Neural cell (in vitro differentiated cells): Measurements from ENCODE around the gene DPM3. TPM values are rescaled to one million over a fixed set of nuclear protein-coding genes. Genes with fewer than 3 reads are reported as not detected.

Experiments
- H2AFZ ChIP-seq: fragments of 200-600, 300-800 bp; sonication (generic), shearing (Covaris generic); 2 replicates; pipeline ENCODE4 v1.6.0; 2014; ENCODE audit warnings: low read depth, mild to moderate bottlenecking, antibody characterized with exemption, low read length, moderate library complexity
- H3F3A ChIP-seq: fragments of 200-600 bp; shearing (Covaris generic); 2 replicates; pipeline ENCODE4 v1.6.1; 2016; ENCODE audit warnings: mild to moderate bottlenecking, moderate library complexity, mixed read lengths, antibody characterized with exemption, low read length; ENCODE audit not compliant: insufficient read depth, poor library complexity, severe bottlenecking
- H3K27ac ChIP-seq: fragments of 200-600, 300-800 bp; sonication (generic), shearing (Covaris generic); 2 replicates; pipeline ENCODE4 v1.5.1; 2014; ENCODE audit warnings: mild to moderate bottlenecking, low read length, moderate library complexity
- H3K27me3 ChIP-seq: fragments of 300-800, 200-600 bp; sonication (generic), shearing (Covaris generic); 2 replicates; pipeline ENCODE4 v1.6.0; 2014; ENCODE audit warnings: mild to moderate bottlenecking, low read depth, low read length, moderate library complexity; ENCODE audit not compliant: insufficient read depth
- H3K36me3 ChIP-seq: fragments of 300-800, 200-600 bp; sonication (generic), shearing (Covaris generic); 2 replicates; pipeline ENCODE4 v1.5.1; 2014; ENCODE audit warnings: mild to moderate bottlenecking, antibody characterized with exemption, low read length, moderate library complexity; ENCODE audit not compliant: insufficient read depth
- H3K4me2 ChIP-seq: fragments of 300-800, 200-600 bp; sonication (generic), shearing (Covaris generic); 2 replicates; pipeline ENCODE4 v1.6.0; 2014; ENCODE audit warnings: mild to moderate bottlenecking, low read length
- H3K4me3 ChIP-seq: fragments of 300-800, 200-600 bp; sonication (generic), shearing (Covaris generic); 2 replicates; pipeline ENCODE4 v1.5.1; 2014; ENCODE audit warnings: mild to moderate bottlenecking, low read length, moderate library complexity
- H3K79me2 ChIP-seq: fragments of 200-600 bp; shearing (Covaris generic); replicated peaks from 2 replicates; pipeline ENCODE4 v1.6.0; 2014; ENCODE audit warnings: mild to moderate bottlenecking, low read length, moderate library complexity; ENCODE audit not compliant: insufficient read depth
- H3K9ac ChIP-seq: fragments of 300-800, 200-600 bp; sonication (generic), shearing (Covaris generic); 2 replicates; pipeline ENCODE4 v1.6.1; 2016; ENCODE audit warnings: mild to moderate bottlenecking, low read length, mixed read lengths
- H3K9me2 ChIP-seq: fragments of 200-600 bp; shearing (Covaris generic); 2 replicates; pipeline ENCODE4 v1.6.1; 2016; ENCODE audit warnings: mild to moderate bottlenecking, low read length, mixed read lengths; ENCODE audit not compliant: insufficient read depth
- H3K9me3 ChIP-seq: fragments of 200-600, 300-800 bp; sonication (generic), shearing (Covaris generic); 2 replicates; pipeline ENCODE4 v1.6.1; 2016; ENCODE audit warnings: mild to moderate bottlenecking, mixed run types, low read length, moderate library complexity, mixed read lengths
- H4K20me1 ChIP-seq: fragments of 200-600 bp; shearing (Covaris generic); 2 replicates; pipeline ENCODE4 v1.6.1; 2016; ENCODE audit warnings: mild to moderate bottlenecking, mixed run types; ENCODE audit not compliant: insufficient read depth
- EP300 ChIP-seq: fragments of 450-650 bp; conservative IDR thresholded peaks from 2 replicates; pipeline ENCODE4 v1.6.1; 2014; ENCODE audit warnings: antibody characterized with exemption, mild to moderate bottlenecking, moderate library complexity; ENCODE audit not compliant: poor library complexity, severe bottlenecking
- EZH2 ChIP-seq: fragments of 200-600, 300-800 bp; shearing (Covaris generic), sonication (generic); IDR thresholded peaks from 2 replicates; pipeline ENCODE4 v1.6.1; 2014; ENCODE audit warnings: antibody characterized with exemption, low read length, borderline replicate concordance, mild to moderate bottlenecking; ENCODE audit not compliant: insufficient read depth, poor library complexity, severe bottlenecking
- MXI1 ChIP-seq: fragments of 450-650 bp; conservative IDR thresholded peaks from 2 replicates; pipeline ENCODE4 v1.6.1; 2014; ENCODE audit warnings: antibody characterized with exemption, mild to moderate bottlenecking; ENCODE audit not compliant: poor library complexity, severe bottlenecking
- POLR2AphosphoS5 ChIP-seq: IDR thresholded peaks from 2 replicates; pipeline ENCODE4 v1.6.1; 2012
- RAD21 ChIP-seq: fragments of 450-650 bp; conservative IDR thresholded peaks from 2 replicates; pipeline ENCODE4 v1.6.1; 2014; ENCODE audit warnings: antibody characterized with exemption, mild to moderate bottlenecking, moderate library complexity
- SMC3 ChIP-seq: fragments of 450-650 bp; conservative IDR thresholded peaks from 2 replicates; pipeline ENCODE4 v1.6.1; 2014; ENCODE audit warnings: antibody characterized with exemption, mild to moderate bottlenecking, moderate library complexity; ENCODE audit not compliant: poor library complexity
- TAF1 ChIP-seq: IDR thresholded peaks from 2 replicates; pipeline ENCODE4 v1.6.1; 2012; ENCODE audit warnings: low read depth
- polyA plus RNA-seq: library from polyadenylated mRNA; depleted of rRNA; stranded (reverse); fragments of >200 nt; gene quantifications from 2 replicates; pipeline ENCODE4 v1.2.3, GENCODE V29; 2014
- TF ChIP-seq, protein P1 (sequence below): IDR thresholded peaks from 2 replicates; pipeline ENCODE4 v1.6.1; 2012; ENCODE audit warnings: borderline replicate concordance
- TF ChIP-seq, protein P2 (sequence below): fragments of 450-650 bp; IDR thresholded peaks from 2 replicates; pipeline ENCODE4 v1.5.1; 2014; ENCODE audit warnings: antibody characterized with exemption, mild to moderate bottlenecking, moderate library complexity; ENCODE audit not compliant: poor library complexity, severe bottlenecking

DPM3 gene
- polyA plus RNA-seq, 1 donor from 2014 or later: 150 TPM

DNA sequence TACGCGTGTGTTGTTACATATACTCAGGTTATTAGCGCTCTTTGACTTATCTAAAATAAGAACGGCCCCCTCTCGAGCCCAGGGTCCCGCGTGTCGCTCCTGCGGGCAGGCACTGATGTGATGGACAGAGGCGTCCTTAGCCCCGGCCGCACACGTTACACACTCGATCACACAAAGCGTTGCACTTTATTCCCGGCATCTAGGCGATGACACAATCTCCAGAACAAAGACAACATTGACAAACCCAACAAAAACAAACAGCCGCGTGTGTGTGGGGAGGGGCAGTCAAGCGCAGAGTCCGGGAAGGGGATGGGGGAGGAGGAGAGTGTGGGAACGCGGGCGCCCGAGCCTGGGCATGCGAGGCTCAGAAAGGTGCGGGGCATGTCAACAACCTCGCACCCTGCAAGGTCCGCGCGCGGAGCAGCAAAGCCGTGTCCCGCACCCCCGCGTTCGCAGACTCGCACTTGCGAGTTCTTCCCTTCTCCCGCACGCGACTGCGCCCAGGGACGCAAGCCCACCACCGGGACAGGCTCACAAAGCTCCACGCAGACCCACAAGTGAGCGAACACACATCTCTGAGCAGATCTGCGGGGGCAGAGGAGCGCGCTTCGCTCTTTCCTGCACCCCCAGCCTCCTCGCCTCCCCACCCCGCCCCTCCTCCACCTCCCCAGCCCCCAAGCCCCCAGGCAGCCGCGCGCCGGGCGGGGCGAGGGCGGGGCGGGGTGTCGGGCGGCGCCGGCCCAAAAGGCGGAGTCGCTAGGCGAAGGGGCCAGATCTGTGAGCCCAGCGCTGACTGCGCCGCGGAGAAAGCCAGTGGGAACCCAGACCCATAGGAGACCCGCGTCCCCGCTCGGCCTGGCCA is 13.0 kb downstream of the DPM3 start, which contains the start of gene EFNA1:
TSS of gene EFNA1 (plus strand) at position 772 of the 862 bp plus-strand sequence. CDS start 102 bp downstream, outside the sequence.
- H4K20me1 ChIP-seq: no peaks in the 10 kb centered on the region
- no peaks in the 10 kb centered on the region for H3K9me2 ChIP-seq
- peaks cover 2% of the 10 kb centered on the region for H3F3A ChIP-seq
- peak within 1 kb of the TSS; percentile 0 for H3K27ac ChIP-seq
- H3K4me2 ChIP-seq: peak within 1 kb of the TSS; percentile 84
- TF ChIP-seq SMC3 (no peak), MXI1 (peak; percentile 56), POLR2AphosphoS5 (peak; percentile 36), EZH2 (no peak)
- TF ChIP-seq, protein P1, sequence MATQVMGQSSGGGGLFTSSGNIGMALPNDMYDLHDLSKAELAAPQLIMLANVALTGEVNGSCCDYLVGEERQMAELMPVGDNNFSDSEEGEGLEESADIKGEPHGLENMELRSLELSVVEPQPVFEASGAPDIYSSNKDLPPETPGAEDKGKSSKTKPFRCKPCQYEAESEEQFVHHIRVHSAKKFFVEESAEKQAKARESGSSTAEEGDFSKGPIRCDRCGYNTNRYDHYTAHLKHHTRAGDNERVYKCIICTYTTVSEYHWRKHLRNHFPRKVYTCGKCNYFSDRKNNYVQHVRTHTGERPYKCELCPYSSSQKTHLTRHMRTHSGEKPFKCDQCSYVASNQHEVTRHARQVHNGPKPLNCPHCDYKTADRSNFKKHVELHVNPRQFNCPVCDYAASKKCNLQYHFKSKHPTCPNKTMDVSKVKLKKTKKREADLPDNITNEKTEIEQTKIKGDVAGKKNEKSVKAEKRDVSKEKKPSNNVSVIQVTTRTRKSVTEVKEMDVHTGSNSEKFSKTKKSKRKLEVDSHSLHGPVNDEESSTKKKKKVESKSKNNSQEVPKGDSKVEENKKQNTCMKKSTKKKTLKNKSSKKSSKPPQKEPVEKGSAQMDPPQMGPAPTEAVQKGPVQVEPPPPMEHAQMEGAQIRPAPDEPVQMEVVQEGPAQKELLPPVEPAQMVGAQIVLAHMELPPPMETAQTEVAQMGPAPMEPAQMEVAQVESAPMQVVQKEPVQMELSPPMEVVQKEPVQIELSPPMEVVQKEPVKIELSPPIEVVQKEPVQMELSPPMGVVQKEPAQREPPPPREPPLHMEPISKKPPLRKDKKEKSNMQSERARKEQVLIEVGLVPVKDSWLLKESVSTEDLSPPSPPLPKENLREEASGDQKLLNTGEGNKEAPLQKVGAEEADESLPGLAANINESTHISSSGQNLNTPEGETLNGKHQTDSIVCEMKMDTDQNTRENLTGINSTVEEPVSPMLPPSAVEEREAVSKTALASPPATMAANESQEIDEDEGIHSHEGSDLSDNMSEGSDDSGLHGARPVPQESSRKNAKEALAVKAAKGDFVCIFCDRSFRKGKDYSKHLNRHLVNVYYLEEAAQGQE: no peak
- H2AFZ ChIP-seq: peak within 1 kb of the TSS; percentile 15
- H3K9me3 ChIP-seq: no peaks in the 10 kb centered on the region
- peaks cover 48% of the 10 kb centered on the region for H3K27me3 ChIP-seq
- H3K9ac ChIP-seq: peak within 1 kb of the TSS; percentile 57
- H3K79me2 ChIP-seq: no peaks in the 10 kb centered on the region
- peak within 1 kb of the TSS; percentile 64 for H3K4me3 ChIP-seq
- no peaks in the 10 kb centered on the region for H3K36me3 ChIP-seq

DNA sequence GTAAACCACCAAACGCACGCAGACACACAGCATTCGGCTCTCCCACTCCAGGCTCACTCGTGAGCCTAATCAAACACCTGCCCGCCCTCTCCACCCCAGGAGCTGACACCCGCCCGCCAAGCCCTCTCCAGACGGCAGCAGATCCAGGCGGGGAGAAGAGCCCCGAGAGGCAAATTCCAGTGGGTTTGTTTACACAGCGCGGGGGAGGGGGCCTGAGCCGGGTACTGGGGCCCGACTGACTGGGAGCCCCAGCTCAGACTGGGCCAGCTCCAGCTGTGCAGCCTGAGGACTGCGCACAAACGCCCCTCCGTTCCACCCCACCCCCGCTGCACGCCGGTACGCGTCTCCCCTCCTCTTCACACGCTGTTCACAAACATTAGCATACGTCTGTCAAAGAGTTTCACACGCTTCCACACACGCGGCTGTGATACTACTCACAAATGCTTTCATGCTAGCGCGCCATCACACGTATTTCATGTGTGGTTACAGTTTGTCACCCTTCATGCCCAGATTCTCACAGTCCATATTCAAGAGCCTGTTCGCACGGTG is 13.7 kb downstream of the DPM3 start:
- no peaks in the 10 kb centered on the region for H3K9me3 ChIP-seq
- H3F3A ChIP-seq: peaks cover 2% of the 10 kb centered on the region
- peak overlapping the region; percentile 84 for H3K4me2 ChIP-seq
- peak overlapping the region; percentile 64 for H3K4me3 ChIP-seq
- H3K27me3 ChIP-seq: peaks cover 48% of the 10 kb centered on the region
- H3K27ac ChIP-seq: no peak overlapping the region
- no peaks in the 10 kb centered on the region for H3K79me2 ChIP-seq
- H3K9ac ChIP-seq: peak overlapping the region; percentile 57
- no peaks in the 10 kb centered on the region for H3K9me2 ChIP-seq
- no peaks in the 10 kb centered on the region for H3K36me3 ChIP-seq
- TF ChIP-seq POLR2AphosphoS5 (peak; percentile 13), TAF1 (no peak), EZH2 (no peak), SMC3 (peak; percentile 46), EP300 (no peak), MXI1 (peak; percentile 92), RAD21 (peak; percentile 48)
- TF ChIP-seq, protein P1: no peak
- TF ChIP-seq, protein P2, sequence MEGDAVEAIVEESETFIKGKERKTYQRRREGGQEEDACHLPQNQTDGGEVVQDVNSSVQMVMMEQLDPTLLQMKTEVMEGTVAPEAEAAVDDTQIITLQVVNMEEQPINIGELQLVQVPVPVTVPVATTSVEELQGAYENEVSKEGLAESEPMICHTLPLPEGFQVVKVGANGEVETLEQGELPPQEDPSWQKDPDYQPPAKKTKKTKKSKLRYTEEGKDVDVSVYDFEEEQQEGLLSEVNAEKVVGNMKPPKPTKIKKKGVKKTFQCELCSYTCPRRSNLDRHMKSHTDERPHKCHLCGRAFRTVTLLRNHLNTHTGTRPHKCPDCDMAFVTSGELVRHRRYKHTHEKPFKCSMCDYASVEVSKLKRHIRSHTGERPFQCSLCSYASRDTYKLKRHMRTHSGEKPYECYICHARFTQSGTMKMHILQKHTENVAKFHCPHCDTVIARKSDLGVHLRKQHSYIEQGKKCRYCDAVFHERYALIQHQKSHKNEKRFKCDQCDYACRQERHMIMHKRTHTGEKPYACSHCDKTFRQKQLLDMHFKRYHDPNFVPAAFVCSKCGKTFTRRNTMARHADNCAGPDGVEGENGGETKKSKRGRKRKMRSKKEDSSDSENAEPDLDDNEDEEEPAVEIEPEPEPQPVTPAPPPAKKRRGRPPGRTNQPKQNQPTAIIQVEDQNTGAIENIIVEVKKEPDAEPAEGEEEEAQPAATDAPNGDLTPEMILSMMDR: peak; percentile 57
- no peaks in the 10 kb centered on the region for H4K20me1 ChIP-seq
- H2AFZ ChIP-seq: peak overlapping the region; percentile 15
